ENCODE data around the gene UBE2J2.

Gene UBE2J2

GRCh38 chr1:1309251-1310108 lies 35.8 kb upstream of the UBE2J2 start:
- FAIRE-seq: no peak

DNA sequence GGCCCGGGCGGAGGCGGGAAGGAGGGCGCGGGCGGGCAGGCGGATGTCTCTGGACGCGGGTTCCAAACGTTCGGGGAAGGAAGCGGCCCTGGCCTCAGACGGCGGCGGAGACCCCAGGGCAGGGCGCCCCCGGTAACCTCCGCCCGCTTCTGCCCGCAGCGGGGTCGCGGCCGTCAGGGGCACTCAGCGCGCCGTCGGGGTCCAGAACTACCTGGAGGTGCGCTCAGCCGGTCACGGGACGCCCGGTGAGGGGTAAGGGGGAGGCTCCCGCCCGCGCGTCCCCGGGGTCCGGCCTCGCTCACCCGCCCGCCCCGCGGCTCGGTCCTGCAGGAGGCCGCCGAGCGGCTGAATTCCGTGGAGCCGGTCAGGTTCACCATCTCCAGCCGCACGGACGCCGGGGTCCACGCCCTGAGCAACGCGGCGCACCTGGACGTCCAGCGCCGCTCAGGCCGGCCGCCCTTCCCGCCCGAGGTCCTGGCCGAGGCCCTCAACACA lies 35.1 kb upstream of the UBE2J2 start:
- no peak for FAIRE-seq

DNA sequence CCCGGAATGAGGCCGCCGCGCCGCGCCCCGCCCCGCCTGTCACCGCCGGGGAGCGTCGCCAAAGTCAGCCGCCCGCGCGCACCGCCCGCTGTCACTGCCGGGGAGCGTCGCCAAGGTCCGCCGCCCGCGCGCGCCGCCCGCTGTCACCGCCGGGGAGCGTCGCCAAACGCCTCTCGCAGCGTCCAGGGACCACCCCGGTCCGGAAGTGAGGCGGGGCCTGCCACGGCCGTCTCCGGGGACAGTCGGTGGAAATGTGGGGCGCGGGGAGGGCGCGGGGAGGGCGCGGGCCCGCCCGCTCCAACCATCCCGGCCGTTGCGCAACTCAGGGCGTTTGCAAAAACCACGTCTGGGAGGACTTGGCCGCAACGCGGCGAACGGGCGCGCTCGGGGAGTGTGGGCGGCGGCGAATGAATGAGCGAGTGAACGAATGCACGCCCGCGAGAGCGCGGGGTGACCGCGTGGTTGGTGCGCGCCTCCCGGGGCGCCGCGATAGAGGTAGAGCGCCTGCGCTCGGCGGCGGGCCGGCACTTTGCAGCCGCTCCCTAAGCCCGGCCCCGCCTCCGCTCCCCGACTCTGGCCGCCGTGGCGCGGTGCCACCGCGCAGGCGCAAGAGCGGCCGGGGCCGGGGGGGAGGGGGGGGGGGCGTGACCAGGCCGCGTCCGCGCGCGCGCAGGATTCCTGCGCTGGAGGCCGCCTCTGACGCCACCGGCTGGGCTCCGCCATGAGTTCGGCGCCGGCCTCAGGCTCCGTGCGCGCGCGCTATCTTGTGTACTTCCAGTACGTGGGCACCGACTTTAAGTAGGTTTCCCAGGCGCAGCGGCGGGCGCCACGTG lies 34.5 kb upstream of the UBE2J2 start, which contains the start of the genes ACAP3 and PUSL1:
Gene ACAP3 (minus strand): TSS at position 8 of the 833 bp plus-strand sequence. CDS start 115 bp downstream, outside the sequence.
Gene PUSL1 (plus strand): TSS at position 675 of the 833 bp plus-strand sequence. CDS start 47 bp downstream, at position 722.
- no peak for FAIRE-seq

- no peak for FAIRE-seq
Measured at GRCh38 chr1:1307261-1307922, 33.7 kb upstream of the UBE2J2 start.

DNA sequence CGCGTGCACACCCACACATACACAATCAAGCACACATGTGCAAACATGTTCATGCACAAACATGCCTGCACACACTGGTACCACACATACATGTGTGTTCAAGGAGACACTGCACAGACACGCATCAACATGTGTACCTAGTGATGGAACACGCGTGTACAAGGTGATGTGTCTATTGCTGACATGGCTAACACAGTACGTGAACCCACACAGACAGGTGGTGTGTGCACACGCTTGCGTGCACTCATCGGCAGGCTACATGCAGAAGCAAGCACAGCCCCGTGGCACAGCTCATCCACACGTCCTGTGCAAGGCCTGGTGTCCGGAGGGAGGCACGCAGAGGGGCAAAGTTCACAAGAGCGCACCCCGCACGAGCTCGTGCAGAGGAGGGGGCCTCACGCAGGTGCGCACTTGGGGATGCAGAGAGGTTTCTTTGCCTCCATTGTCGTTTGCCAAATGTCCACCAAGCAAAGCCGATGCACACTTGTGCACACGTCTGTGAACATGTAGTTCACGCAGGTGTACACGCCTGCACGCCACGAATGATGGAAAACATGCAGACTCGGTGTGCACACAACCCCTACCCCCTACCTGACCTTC lies 33.1 kb upstream of the UBE2J2 start:
- no peak for FAIRE-seq

- no peak for FAIRE-seq
Measured at GRCh38 chr1:1306070-1306660, 32.5 kb upstream of the UBE2J2 start.

DNA sequence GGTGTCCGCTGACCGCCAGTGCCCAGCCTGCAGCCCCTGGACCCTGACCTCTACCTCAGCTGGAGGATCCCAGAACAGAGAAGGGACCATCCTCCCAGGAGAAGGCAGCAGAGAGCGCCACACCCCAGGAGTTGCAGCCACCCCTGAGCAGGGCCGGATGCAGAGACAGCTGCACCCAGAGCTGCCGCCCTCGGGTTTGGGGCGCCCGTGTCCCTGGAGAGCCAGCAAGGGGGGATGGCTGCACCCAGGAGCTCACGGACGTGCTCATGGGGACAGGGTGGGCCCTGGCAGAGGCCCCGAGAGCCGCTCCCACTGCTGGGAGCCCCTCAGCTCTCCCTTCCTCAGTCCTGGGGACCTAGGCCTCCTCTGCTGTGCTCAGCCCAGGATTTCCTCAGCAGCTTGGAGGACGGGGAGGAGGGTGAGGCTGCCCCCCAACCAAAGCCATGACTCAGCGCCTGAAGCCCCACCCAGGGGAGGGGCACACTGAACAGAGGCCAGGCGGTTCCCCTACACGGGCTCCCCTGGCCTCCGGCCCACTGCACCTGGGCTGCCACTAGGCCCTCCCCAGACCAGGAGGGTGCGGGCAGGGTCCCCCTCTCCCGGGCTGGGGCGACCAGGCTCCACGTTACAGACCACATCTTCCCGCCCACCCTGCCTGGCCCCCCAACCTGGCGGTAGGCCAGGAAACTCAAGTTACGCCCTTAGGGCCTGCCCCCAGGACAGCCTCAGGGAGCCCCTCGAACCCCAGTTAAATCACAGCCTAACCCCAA lies 31.8 kb upstream of the UBE2J2 start:
- no peak for FAIRE-seq

DNA sequence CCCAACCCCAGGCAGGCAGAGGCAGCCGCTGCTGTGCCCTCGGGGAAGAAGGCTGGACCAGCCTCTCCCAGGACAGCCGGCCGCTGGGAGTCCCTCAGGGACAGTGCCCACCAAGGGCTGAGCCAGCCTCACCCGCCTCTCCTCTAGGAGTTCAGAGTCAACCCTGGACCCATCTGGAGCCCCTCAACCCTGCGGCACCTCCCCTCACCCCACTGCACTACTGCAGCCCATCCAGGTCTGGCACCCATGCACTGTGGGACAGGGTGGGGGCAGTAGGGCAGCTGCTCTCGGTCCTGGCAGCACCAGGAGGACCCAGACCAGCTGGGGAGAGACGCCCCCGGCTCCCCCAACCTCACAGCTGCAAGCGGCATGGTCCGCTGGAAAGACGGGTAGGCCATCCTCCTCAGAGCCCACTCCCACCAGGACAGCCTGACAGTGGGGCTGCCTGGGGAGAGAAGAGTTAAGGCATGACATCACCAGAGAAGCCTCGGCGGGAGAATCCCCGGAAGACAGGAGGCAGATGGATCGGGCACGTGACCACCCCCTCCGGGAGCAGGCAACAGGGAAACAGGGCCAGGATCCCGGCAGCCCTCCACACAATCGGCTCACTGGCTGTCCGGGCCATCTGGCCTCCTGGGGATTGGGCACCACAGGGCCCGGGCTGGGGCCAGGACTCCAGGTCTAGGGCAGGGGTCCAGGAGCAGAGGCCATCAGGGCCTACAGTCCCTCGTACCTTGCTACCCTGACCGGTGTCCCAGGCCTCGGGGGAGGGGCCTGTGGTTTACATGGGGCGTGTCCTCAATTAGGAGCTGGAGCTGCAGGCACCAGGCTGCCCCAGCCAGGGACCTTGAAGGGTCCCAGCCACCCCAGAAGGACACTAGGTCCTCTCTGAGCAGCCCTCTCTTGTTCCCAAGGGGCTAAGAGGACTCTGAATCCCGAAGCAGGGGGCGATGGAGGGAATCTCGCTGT lies 31.0 kb upstream of the UBE2J2 start:
- FAIRE-seq: peak; percentile 90

- FAIRE-seq: no peak
Measured at GRCh38 chr1:1303736-1304135, 30.1 kb upstream of the UBE2J2 start.

DNA sequence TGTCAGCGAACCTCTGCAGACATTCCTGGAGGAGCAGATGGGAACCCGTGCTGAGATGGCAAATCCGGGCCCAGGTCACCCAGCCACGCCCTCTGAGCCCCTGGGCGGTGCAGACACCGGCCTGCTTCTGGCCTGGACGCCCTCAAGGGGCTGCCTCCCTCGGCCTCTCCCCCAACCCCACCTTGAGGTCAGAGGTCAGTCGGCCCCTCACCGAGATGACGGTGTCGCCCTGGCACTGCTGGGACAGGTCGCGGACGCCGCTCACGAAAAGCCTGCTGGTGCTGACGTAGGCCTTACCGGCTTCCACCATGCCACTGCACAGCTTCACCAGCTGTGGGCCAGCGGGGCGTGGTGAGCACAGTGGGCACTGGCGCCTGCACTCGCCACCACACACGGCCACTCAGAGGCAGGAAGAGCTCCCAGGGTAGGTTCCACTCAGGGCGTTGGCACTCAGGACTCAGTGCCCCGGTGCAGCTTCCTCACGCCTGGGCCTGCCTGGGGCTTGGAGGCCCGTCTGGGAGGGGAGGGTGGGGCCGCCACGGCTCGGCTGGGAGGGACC lies 29.4 kb upstream of the UBE2J2 start:
- FAIRE-seq: no peak

DNA sequence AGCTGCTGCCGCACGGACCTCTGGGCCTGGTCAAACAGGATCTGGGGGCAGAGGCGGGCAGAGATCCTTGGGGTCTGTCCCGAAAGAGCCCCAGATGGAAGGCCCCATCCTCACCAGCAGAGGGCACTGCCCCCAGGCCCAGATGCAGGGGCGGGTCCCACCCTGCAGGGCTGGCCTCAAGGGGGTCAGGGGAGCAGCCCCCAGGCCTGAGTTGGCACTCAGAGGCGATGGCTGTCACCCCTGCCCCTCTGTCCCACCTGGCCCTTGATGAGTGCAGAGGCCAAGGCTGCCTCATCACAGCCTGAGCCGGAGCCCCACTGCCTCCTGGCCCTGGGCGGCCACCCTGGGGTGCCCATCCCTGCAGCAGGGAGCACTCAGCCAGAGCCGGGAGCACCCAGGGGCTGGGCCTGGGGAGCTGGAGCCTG lies 28.4 kb upstream of the UBE2J2 start:
- FAIRE-seq: no peak

DNA sequence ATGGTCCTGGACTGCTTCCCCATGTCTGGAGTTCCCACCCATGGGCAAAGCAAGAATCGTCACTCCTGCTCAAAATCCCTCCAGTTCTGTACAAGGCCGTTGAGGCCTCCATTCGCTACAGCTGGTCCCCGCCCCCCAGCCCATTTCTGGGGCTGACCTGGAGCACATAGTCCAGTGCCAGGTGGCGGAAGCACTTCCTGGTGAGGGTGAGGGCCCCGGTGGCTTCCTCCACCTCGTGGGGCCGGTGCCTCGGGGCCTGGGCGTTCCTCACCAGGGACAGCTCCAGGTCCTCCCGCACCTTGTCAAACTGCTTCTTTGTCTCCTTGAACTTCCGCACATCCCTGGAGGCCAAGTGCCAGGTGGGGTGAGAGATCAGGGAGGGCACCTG lies 26.7 kb upstream of the UBE2J2 start:
- FAIRE-seq: no peak

DNA sequence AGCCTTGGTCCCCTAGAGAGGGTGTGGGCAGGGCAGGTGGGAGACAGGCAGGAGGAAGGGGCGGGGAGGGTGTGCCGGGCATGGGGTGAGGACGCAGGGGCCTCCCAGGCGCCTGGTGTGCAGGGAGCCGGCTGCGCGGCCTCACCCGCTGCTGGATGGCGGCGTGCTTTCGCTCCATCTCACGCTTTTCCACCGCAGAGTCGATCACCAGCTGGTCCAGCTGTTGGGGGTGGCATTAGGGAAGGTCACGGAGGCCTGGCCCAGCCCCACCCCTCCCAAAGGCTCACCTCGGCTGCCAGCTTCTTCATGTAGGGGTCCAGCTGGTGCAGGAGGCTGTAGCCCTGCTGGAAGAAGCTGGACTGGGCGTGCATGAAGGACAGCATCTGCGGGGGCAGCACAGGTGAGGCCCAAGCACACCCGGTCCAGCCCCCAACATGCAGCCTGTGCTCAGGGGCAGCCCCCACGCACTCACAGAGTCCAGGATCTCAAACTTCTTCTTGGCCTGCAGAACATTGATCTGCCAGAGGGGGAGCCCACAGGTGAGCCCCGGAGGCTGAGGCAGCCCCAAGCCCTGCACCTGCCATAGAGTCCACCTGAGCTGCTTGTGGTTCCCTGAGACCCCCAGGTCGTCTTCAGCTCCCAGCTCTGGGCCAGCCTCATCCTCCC lies 26.2 kb upstream of the UBE2J2 start:
- FAIRE-seq: no peak

- no peak for FAIRE-seq
Measured at GRCh38 chr1:1298861-1299685, 25.4 kb upstream of the UBE2J2 start.

DNA sequence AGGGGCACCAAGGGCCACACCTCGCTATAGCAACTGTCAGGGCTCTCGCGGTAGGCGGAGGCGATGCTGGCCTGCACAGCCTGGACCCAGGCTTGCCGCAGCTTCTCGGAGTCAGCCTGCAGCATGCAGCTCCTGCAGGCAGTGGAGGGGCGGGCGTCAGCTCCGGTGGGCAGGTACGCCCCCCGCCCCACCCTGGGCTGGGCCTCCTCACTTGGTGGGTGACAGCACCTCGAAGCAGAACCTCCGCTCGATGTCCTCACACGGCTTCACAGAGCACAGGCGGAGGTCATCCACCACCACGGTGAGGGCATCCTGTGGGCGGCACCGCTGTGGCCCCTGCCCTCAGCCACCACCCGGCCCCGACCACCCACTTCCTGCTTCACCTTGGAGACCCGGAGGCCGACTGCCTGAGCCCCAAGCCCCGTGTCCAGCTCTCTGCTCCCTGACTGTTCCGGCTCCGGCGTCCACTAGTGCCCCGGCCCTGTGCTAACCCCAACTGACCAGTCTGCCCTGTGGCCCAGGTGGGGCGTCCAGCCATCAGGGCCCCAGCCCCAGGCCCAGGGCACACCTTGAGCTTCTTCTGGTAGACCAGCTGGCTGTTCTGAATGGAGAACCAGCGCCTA lies 24.3 kb upstream of the UBE2J2 start:
- FAIRE-seq: no peak

- FAIRE-seq: no peak
Measured at GRCh38 chr1:1296070-1297061, 22.7 kb upstream of the UBE2J2 start.
